Stimulated activated CD4-positive, alpha-beta T cell treated with anti-CD3 and anti-CD28 coated beads, Interleukin-15, amount 100 ng/mL, for 48 hours (primary cell): Measurements from ENCODE around the gene KLK1.

Source experiments
- DNase-seq, 2 donors: peaks; one replicate each; pipeline ENCODE4 v3.0.0-alpha.2; 2020; ENCODE audit warnings: low read depth in 2 of 2

KLK1 gene

DNA sequence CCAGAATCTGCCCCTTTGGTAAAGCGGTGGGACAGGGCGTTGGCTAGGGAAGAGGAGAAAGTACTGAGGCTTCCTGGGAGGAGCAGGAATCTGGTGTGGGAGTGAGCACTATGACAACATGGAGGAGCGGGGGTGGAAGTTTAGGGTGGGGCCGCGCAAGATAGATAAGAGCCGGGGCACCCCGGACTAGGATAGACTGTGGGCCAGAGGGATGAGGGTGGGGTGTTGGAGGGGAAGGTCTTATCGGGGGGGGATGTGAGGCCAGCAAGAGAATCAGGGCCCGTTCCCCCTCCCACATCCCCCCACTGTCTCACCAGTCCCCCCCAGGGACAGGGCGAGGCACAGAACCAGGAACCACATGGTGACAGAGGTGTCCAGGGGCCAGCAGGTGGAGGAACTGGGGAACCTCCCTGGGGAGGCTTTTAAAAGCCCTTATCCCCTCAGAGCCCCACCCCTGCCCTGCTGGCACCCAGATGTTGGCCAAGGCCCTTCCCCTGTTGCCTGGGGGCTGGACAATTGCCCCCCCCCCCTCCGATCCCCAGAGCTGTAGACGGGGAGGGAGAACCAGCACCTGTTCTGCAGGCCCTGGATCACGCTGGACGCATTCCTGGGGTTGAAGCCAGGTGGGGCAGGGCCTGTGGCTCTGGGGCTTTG, at the start of gene KLK1:
Gene KLK1, minus strand, starts transcription at position 399 of the 654 bp plus-strand sequence. Its CDS starts 39 bp downstream, at position 360.
- DNase-seq: no peak

GRCh38 chr19:50873056-50873455, 49.5 kb upstream of the KLK1 start, which contains the start of gene KLK2:
KLK2 (plus strand) TSS chr19:50873439; CDS start chr19:50873474, 35 bp downstream.
- DNase-seq: no peak

GRCh38 chr19:50870417-50871089, 47.0 kb upstream of the KLK1 start:
- DNase-seq: peak; percentile 20 to 22

DNA sequence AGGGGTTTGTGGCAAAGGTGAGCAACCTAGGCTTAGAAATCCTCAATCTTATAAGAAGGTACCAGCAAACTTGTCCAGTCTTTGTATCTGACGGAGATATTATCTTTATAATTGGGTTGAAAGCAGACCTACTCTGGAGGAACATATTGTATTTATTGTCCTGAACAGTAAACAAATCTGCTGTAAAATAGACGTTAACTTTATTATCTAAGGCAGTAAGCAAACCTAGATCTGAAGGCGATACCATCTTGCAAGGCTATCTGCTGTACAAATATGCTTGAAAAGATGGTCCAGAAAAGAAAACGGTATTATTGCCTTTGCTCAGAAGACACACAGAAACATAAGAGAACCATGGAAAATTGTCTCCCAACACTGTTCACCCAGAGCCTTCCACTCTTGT, 45.9 kb upstream of the KLK1 start:
- no peak for DNase-seq

DNA sequence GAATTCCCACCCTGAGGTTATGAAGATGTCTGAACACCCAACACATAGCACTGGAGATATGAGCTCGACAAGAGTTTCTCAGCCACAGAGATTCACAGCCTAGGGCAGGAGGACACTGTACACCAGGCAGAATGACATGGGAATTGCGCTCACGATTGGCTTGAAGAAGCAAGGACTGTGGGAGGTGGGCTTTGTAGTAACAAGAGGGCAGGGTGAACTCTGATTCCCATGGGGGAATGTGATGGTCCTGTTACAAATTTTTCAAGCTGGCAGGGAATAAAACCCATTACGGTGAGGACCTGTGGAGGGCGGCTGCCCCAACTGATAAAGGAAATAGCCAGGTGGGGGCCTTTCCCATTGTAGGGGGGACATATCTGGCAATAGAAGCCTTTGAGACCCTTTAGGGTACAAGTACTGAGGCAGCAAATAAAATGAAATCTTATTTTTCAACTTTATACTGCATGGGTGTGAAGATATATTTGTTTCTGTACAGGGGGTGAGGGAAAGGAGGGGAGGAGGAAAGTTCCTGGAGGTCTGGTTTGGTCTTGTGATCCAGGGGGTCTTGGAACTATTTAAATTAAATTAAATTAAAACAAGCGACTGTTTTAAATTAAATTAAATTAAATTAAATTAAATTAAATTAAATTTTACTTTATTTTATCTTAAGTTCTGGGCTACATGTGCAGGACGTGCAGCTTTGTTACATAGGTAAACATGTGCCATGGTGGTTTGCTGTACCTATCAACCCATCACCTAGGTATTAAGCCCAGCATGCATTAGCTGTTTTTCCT, 38.1 kb upstream of the KLK1 start:
- DNase-seq: no peak

DNA sequence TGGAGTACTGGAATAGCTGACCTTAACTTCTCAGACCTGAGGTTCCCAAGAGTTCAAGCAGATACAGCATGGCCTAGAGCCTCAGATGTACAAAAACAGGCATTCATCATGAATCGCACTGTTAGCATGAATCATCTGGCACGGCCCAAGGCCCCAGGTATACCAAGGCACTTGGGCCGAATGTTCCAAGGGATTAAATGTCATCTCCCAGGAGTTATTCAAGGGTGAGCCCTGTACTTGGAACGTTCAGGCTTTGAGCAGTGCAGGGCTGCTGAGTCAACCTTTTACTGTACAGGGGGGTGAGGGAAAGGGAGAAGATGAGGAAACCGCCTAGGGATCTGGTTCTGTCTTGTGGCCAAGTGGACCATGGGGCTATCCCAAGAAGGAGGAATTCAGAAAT, 37.4 kb upstream of the KLK1 start:
- no peak for DNase-seq

GRCh38 chr19:50859849-50860248, 36.3 kb upstream of the KLK1 start:
- DNase-seq: no peak

GRCh38 chr19:50858886-50859285, 35.3 kb upstream of the KLK1 start:
- no peak for DNase-seq

GRCh38 chr19:50857366-50857765, 33.8 kb upstream of the KLK1 start:
- no peak for DNase-seq

- DNase-seq: no peak
Measured at GRCh38 chr19:50854636-50855410, 31.2 kb upstream of the KLK1 start, which contains the start of gene KLK3. KLK3 (plus strand) TSS chr19:50854915; CDS start chr19:50854956, 41 bp downstream.

- DNase-seq: no peak
Measured at GRCh38 chr19:50851620-50852019, 28.0 kb upstream of the KLK1 start.

- no peak for DNase-seq
Measured at GRCh38 chr19:50850738-50851137, 27.2 kb upstream of the KLK1 start.

- no peak for DNase-seq
Measured at GRCh38 chr19:50844296-50844935, 20.8 kb upstream of the KLK1 start.

GRCh38 chr19:50843701-50844221, 20.2 kb upstream of the KLK1 start:
- no peak for DNase-seq

DNA sequence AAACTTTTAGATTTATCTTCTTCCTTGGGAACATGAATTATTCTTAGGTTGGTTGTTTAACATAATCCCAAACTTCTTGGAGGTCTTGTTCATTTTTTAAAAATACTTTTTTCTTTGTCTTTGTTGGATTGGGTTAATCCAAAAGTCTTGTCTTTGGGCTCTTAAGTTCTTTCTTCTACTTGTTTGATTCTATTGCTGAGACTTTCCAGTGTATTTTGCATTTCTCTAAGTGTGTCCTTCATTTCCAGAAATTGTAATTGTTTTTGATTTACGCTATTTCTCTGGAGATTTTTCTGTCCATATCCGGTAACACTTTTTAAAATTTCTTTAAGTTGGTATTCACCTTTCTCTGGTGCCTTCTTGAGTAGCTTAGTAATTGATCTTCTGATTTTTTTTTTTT, 19.6 kb upstream of the KLK1 start:
- no peak for DNase-seq

- no peak for DNase-seq
Measured at GRCh38 chr19:50842130-50842529, 18.5 kb upstream of the KLK1 start.

DNA sequence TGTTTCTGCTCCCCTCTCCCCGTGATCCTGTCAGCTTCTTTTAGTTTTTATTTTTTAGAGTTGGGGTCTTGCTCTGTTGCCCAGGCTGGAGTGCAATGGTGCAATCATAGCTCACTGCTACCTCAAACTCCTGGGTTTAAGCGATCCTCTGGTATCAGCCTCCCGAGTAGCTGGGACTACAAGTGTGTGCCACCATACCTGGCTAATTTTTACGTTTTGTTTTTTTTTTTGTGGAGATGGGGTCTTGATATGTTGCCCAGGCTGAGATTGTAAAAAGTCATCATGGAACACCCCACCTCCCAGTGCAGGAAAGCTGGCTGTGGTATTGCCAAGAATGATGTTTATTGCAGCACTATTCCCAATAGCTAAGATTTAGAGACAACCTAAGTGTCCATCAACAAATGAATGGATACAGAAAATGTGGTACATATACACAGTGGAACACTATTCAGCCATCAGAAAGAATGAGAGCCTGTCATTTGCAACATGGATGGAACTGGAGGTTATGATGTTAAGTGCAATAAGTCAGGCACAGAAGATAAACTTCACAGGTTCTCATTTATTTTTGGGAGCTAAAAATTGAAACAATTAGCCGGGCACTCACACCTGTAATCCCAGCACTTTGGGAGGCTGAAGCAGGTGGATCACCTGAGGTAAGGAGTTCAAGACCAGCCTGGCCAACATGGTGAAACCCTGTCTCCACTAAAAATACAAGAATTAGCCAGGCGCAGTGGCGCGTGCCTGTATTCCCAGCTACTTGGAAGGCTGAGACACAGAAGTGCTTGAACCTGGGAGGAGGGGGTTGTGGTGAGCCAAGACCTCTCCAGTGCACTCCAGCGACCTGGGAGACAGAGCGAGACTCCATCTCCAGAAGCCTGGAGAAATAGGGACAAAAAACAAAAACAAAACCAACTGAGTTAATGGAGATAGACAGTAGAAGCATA, 16.4 kb upstream of the KLK1 start:
- no peak for DNase-seq

- no peak for DNase-seq
Measured at GRCh38 chr19:50838239-50838638, 14.7 kb upstream of the KLK1 start.

- no peak for DNase-seq
Measured at GRCh38 chr19:50837300-50837699, 13.7 kb upstream of the KLK1 start.
